ENCODE measurements around the gene NUAK2. TPM values are rescaled to one million over a fixed set of nuclear protein-coding genes. Genes with fewer than 3 reads are reported as not detected.

NUAK2 gene
- total RNA-seq, 2 donors from 2014 or later, result 21.2 to 27.2 TPM

DNA sequence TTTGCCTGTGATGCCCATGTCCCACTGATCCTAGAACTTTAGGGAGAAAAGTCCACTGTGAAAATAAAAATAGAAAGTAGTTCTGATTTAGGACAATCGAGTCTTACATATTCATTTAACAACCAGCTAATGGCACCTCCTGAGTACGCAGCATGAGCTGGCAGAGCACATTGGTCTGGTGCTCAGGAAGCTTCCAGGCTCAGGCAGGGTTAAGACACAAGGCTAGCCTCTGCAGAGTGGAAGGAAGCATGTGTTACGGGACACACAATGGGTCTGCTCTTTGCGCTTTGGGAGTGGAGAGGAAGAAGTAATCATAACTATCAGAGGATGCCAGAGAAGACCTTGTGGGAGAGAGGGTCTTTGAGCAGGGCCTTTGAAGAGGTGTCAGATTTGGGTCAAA lies 39.3 kb upstream of the NUAK2 start:
- TF ChIP-seq, protein P1, sequence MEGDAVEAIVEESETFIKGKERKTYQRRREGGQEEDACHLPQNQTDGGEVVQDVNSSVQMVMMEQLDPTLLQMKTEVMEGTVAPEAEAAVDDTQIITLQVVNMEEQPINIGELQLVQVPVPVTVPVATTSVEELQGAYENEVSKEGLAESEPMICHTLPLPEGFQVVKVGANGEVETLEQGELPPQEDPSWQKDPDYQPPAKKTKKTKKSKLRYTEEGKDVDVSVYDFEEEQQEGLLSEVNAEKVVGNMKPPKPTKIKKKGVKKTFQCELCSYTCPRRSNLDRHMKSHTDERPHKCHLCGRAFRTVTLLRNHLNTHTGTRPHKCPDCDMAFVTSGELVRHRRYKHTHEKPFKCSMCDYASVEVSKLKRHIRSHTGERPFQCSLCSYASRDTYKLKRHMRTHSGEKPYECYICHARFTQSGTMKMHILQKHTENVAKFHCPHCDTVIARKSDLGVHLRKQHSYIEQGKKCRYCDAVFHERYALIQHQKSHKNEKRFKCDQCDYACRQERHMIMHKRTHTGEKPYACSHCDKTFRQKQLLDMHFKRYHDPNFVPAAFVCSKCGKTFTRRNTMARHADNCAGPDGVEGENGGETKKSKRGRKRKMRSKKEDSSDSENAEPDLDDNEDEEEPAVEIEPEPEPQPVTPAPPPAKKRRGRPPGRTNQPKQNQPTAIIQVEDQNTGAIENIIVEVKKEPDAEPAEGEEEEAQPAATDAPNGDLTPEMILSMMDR (IDR thresholded peaks at IDR 0.05), result no peak
- H3K36me3 ChIP-seq, result no peaks in the 10 kb centered on the region
- no peaks in the 10 kb centered on the region for H3K4me1 ChIP-seq
- H3K27me3 ChIP-seq, result no peaks in the 10 kb centered on the region
- H3K27ac ChIP-seq, result no peak overlapping the region
- no peak overlapping the region for H3K9ac ChIP-seq (ENCODE audit: low read depth in 2 of 2, low read length in 2 of 2)
- no peak for DNase-seq
- no peaks in the 10 kb centered on the region for H3K9me3 ChIP-seq
- H3K4me3 ChIP-seq, result no peak overlapping the region
- intact Hi-C loops (cut with DNase I), result no loop called here

DNA sequence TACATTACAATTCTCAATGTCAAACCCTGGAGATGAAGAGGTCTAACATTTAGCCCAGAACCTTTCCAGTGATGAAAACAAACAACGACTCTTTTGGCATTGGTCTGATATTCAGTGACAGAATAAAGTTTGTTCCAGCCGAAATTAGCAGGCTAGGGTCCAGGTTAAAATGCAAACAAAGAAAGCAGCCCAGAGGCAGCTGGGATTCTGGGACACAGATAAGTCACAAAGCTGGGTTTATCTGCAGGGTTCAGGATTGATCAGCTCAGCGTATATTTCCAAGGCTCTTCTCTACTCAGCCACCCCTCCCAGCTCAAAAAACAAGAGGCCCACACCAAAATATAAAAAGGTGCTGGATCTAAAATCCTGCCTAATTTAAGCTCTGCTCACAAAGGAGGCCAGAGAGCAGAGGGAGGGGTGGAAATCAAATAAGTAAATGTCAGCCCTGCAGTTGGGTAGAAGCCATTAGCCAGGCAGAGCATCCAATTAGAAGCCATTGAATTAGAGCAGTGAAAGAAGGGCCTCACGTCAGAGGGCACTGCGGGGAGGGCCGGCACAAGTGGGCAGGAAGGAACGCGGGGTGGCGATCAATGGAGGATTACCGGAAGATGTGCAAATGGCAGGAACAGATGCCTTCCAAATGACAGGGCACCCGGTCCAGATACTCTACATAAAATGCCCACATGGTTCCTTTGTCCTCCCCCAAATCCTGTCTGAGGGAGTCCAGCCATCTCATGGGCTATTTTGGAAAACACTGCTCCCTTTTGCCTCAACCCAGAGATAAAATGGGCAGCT lies 38.4 kb upstream of the NUAK2 start:
- intact Hi-C loops (cut with DNase I), result no loop called here
- Histone ChIP-seq H3K9ac (ENCODE audit: low read depth in 2 of 2, low read length in 2 of 2) (no peak overlapping the region), H3K4me3 (no peak overlapping the region), H3K4me1 (no peaks in the 10 kb centered on the region), H3K27ac (no peak overlapping the region), H3K9me3 (no peaks in the 10 kb centered on the region), H3K36me3 (no peaks in the 10 kb centered on the region), H3K27me3 (no peaks in the 10 kb centered on the region)
- TF ChIP-seq, protein P1 (IDR thresholded peaks at IDR 0.05), result no peak
- DNase-seq, result no peak

DNA sequence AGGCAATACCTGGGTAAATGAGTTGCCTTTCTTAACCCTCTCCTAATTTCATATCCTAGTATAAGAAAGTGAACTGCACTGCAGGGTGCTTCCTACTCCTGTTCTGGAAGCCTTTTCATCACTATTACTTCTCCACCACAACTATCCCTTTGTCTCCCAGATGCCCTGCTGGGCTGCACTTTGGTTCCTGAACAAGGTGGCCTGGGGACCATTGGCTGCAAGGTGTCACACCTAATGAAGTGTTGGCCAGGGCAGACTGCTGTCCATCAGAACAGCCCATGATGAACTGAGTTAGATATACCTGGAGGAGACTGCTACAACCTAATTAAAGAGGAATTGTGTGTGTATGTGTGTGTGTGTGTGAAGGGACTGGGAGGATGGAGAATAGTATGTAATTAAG lies 37.0 kb upstream of the NUAK2 start:
- Histone ChIP-seq H3K36me3 (no peaks in the 10 kb centered on the region), H3K4me3 (no peak overlapping the region), H3K9me3 (no peaks in the 10 kb centered on the region), H3K4me1 (no peaks in the 10 kb centered on the region), H3K27ac (no peak overlapping the region), H3K9ac (ENCODE audit: low read depth in 2 of 2, low read length in 2 of 2) (no peak overlapping the region), H3K27me3 (no peaks in the 10 kb centered on the region)
- TF ChIP-seq, protein P1 (IDR thresholded peaks at IDR 0.05), result no peak
- intact Hi-C loops (cut with DNase I), result no loop called here
- no peak for DNase-seq

DNA sequence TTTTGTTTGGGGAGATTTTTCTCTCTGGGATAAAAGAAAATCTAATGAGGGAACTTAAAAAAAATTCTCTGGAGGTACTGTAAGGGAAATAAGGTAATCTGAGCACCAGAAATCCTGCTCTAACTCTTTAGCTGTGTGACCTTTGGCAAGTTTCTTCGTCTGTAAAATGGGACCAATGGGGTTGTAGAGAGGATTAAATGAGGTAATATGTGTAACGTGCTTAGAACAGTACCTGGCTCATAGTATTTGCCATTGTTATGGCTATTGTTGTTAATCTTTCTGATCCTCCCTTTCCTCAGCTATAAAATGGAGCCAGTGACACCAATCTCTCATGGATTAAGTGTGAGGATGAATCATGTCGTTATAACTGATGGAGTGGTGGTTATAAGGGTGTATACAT lies 36.0 kb upstream of the NUAK2 start:
- Histone ChIP-seq H3K4me1 (no peaks in the 10 kb centered on the region), H3K27me3 (no peaks in the 10 kb centered on the region), H3K9ac (ENCODE audit: low read depth in 2 of 2, low read length in 2 of 2) (no peak overlapping the region), H3K4me3 (no peak overlapping the region), H3K9me3 (no peaks in the 10 kb centered on the region), H3K36me3 (no peaks in the 10 kb centered on the region), H3K27ac (no peak overlapping the region)
- intact Hi-C loops (cut with DNase I), result no loop called here
- DNase-seq, result no peak
- TF ChIP-seq, protein P1 (IDR thresholded peaks at IDR 0.05), result no peak

GRCh38 chr1:205356440-205357139 lies 35.0 kb upstream of the NUAK2 start, which contains the start of gene KLHDC8A:
TSS of gene KLHDC8A (minus strand) at chr1:205356922. CDS start at chr1:205343604, 13,318 bp downstream.
- intact Hi-C loops (cut with DNase I), result no loop called here
- H3K27me3 ChIP-seq, result no peaks in the 10 kb centered on the region
- no peak within 1 kb of the TSS for H3K4me3 ChIP-seq
- no peaks in the 10 kb centered on the region for H3K4me1 ChIP-seq
- H3K27ac ChIP-seq, result no peak within 1 kb of the TSS
- DNase-seq, result no peak
- TF ChIP-seq, protein P1 (IDR thresholded peaks at IDR 0.05), result no peak
- no peaks in the 10 kb centered on the region for H3K9me3 ChIP-seq
- H3K36me3 ChIP-seq, result no peaks in the 10 kb centered on the region
- no peak within 1 kb of the TSS for H3K9ac ChIP-seq (ENCODE audit: low read depth in 2 of 2, low read length in 2 of 2)

Measured in colonic mucosa (tissue), 4 donors.